Neuronal stem cell (in vitro differentiated cells): ENCODE data around the gene ZNF362. TPM values are rescaled to one million over a fixed set of nuclear protein-coding genes. Genes with fewer than 3 reads are reported as not detected.

Experiments
- DNase-seq: peaks from one replicate; pipeline ENCODE4 v3.0.0-alpha.2; 2013; ENCODE audit warnings: low spot score
- H2AFZ ChIP-seq: one replicate; pipeline ENCODE4 v1.6.1; 2013; ENCODE audit warnings: mild to moderate bottlenecking, low read length, inconsistent platforms
- H2AK5ac ChIP-seq: 2 replicates; pipeline ENCODE4 v1.6.1; 2013; ENCODE audit warnings: low read depth, mild to moderate bottlenecking, inconsistent platforms, low read length, moderate library complexity, mixed read lengths
- H2BK120ac ChIP-seq: 2 replicates; pipeline ENCODE4 v1.6.1; 2013; ENCODE audit warnings: low read depth, mild to moderate bottlenecking, inconsistent platforms, low read length, moderate library complexity, mixed read lengths
- H2BK12ac ChIP-seq: one replicate; pipeline ENCODE4 v1.6.1; 2013; ENCODE audit warnings: low read length, inconsistent platforms
- H2BK15ac ChIP-seq: 2 replicates; pipeline ENCODE4 v1.6.1; 2013; ENCODE audit warnings: mild to moderate bottlenecking, low read length, inconsistent platforms, mixed read lengths
- H2BK5ac ChIP-seq: one replicate; pipeline ENCODE4 v1.6.1; 2013; ENCODE audit warnings: inconsistent platforms, mild to moderate bottlenecking, low read length, moderate library complexity
- H3K14ac ChIP-seq: one replicate; pipeline ENCODE4 v1.6.1; 2013; ENCODE audit warnings: low read length, inconsistent platforms
- H3K18ac ChIP-seq: 2 replicates; pipeline ENCODE4 v1.6.1; 2013; ENCODE audit warnings: low read length, inconsistent platforms
- H3K23ac ChIP-seq: 2 replicates; pipeline ENCODE4 v1.6.1; 2013; ENCODE audit warnings: low read depth, mild to moderate bottlenecking, mixed read lengths, low read length, inconsistent platforms; ENCODE audit not compliant: poor library complexity
- H3K27ac ChIP-seq: replicated peaks from 3 replicates; pipeline ENCODE4 v1.5.1; 2013; ENCODE audit warnings: low read length, inconsistent platforms
- H3K27me3 ChIP-seq, 3 experiments: 2 replicates each; pipeline ENCODE4 v1.6.1; 2013; ENCODE audit warnings: low read length in 3 of 3, mild to moderate bottlenecking in 2 of 3, inconsistent platforms in 1 of 3, low read depth in 1 of 3, mixed read lengths in 1 of 3, moderate library complexity in 1 of 3; ENCODE audit not compliant: control insufficient read depth in 3 of 3, insufficient read depth in 3 of 3
- H3K36me3 ChIP-seq, 2 donors: replicated peaks in 1 of 2; 2 replicates each; pipeline ENCODE4 v1.6.1; 2013; ENCODE audit warnings: low read length in 2 of 2; ENCODE audit not compliant: control insufficient read depth in 2 of 2, insufficient read depth in 2 of 2
- H3K4ac ChIP-seq: 2 replicates; pipeline ENCODE4 v1.6.1; 2013; ENCODE audit warnings: inconsistent platforms, mild to moderate bottlenecking, low read length, moderate library complexity
- H3K4me1 ChIP-seq, 2 donors: 1 replicate in 1 of 2; 2 replicates in 1 of 2; pipeline ENCODE4 v1.6.1; 2013; ENCODE audit warnings: low read length in 2 of 2, low read depth in 1 of 2; ENCODE audit not compliant: control insufficient read depth in 2 of 2, insufficient read depth in 1 of 2
- H3K4me2 ChIP-seq: one replicate; pipeline ENCODE4 v1.6.1; 2013; ENCODE audit warnings: mild to moderate bottlenecking, low read length, inconsistent platforms; ENCODE audit not compliant: insufficient read depth, poor library complexity, severe bottlenecking
- H3K4me3 ChIP-seq, 2 donors: 2 replicates each; pipeline ENCODE4 v1.5.1; 2013; ENCODE audit warnings: low read length in 2 of 2, mild to moderate bottlenecking in 2 of 2, inconsistent platforms in 1 of 2, moderate library complexity in 1 of 2
- H3K79me1 ChIP-seq: one replicate; pipeline ENCODE4 v1.6.1; 2013; ENCODE audit warnings: low read depth, mild to moderate bottlenecking, inconsistent platforms, low read length, moderate library complexity
- H3K9ac ChIP-seq: one replicate; pipeline ENCODE4 v1.6.1; 2013; ENCODE audit warnings: mild to moderate bottlenecking, low read depth, low read length, inconsistent platforms; ENCODE audit not compliant: poor library complexity
- H3K9me3 ChIP-seq, 2 donors: replicated peaks in 1 of 2; 2 replicates each; pipeline versions ENCODE3 to v1.6.1; 2013; ENCODE audit warnings: low read length in 2 of 2, mild to moderate bottlenecking in 2 of 2, inconsistent platforms in 1 of 2, low read depth in 1 of 2, mixed read lengths in 1 of 2, moderate library complexity in 1 of 2; ENCODE audit not compliant: control insufficient read depth in 2 of 2, insufficient read depth in 1 of 2
- H4K8ac ChIP-seq: one replicate; pipeline ENCODE4 v1.6.1; 2013; ENCODE audit warnings: low read depth, mild to moderate bottlenecking, inconsistent platforms, low read length, moderate library complexity
- H4K91ac ChIP-seq: one replicate; pipeline ENCODE4 v1.6.1; 2013; ENCODE audit warnings: low read length, low read depth, mild to moderate bottlenecking, inconsistent platforms; ENCODE audit not compliant: poor library complexity
- WGBS, 2 donors: extraction: QIAGEN DNeasy Blood & Tissue Kit; methylation state at CpG; one replicate each; pipeline ENCODE4 v1.1.7; 2013; ENCODE audit warnings: missing lambda C conversion rate in 2 of 2, mixed read lengths in 1 of 2; ENCODE audit not compliant: insufficient read length in 2 of 2, insufficient replicate concordance in 1 of 2; ENCODE audit errors: extremely low coverage in 2 of 2; 5-methylcytosine and 5-hydroxymethylcytosine counted together
- polyA plus RNA-seq, 2 experiments: library from polyadenylated mRNA; stranded (reverse); fragments of 200-250 nt; gene quantifications; one replicate each; pipeline ENCODE4 v1.2.3, GENCODE V29; 2013

ZNF362 gene, protein sequence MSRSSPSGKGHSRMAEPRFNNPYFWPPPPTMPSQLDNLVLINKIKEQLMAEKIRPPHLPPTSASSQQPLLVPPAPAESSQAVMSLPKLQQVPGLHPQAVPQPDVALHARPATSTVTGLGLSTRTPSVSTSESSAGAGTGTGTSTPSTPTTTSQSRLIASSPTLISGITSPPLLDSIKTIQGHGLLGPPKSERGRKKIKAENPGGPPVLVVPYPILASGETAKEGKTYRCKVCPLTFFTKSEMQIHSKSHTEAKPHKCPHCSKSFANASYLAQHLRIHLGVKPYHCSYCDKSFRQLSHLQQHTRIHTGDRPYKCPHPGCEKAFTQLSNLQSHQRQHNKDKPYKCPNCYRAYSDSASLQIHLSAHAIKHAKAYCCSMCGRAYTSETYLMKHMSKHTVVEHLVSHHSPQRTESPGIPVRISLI
- 42.6 TPM for polyA plus RNA-seq (2013, experiment 1 of 2)
- polyA plus RNA-seq (2013, experiment 2 of 2): 45.2 TPM

GRCh38 chr1:33256471-33257206 lies at the start of gene ZNF362:
TSS of gene ZNF362 (plus strand) at chr1:33256492. CDS start at chr1:33270575, 14,083 bp downstream.
- H3K4me3 ChIP-seq: peak within 1 kb of the TSS; percentile 89
- H2AK5ac ChIP-seq: peak within 1 kb of the TSS; percentile 89
- peak within 1 kb of the TSS; percentile 13 for H3K23ac ChIP-seq
- H3K9ac ChIP-seq: peak within 1 kb of the TSS; percentile 82
- peak within 1 kb of the TSS; percentile 90 for H3K18ac ChIP-seq
- no CpG with 5 or more reads among the region's 88 CpGs for WGBS, 2 donors
- no peak within 1 kb of the TSS for H3K4ac ChIP-seq
- peak within 1 kb of the TSS; percentile 90 for H2AFZ ChIP-seq
- peak within 1 kb of the TSS; percentile 69 for H3K27ac ChIP-seq
- H2BK15ac ChIP-seq: peak within 1 kb of the TSS; percentile 39
- peaks cover 17 to 39% of the 10 kb centered on the region in 2 donors for H3K4me1 ChIP-seq
- H3K36me3 ChIP-seq: peaks cover 3 to 15% of the 10 kb centered on the region in 2 donors
- no peak within 1 kb of the TSS for H2BK12ac ChIP-seq
- H3K4me2 ChIP-seq: peak within 1 kb of the TSS; percentile 68
- no peak within 1 kb of the TSS for H3K14ac ChIP-seq
- H4K8ac ChIP-seq: no peak within 1 kb of the TSS
- H3K9me3 ChIP-seq: no peaks in the 10 kb centered on the region
- no peak within 1 kb of the TSS for H4K91ac ChIP-seq
- peak within 1 kb of the TSS; percentile 83 for H2BK5ac ChIP-seq
- H3K27me3 ChIP-seq: peaks cover 0 to 8% (median 0%) of the 10 kb centered on the region in 3 experiments
- H3K79me1 ChIP-seq: peaks cover 4% of the 10 kb centered on the region
- H2BK120ac ChIP-seq: no peak within 1 kb of the TSS
- no peak for DNase-seq

GRCh38 chr1:33211972-33212371 lies 44.3 kb upstream of the ZNF362 start:
- H2AFZ ChIP-seq: no peak overlapping the region
- H3K9me3 ChIP-seq: peaks cover 0 to 9% of the 10 kb centered on the region in 2 donors
- H2BK15ac ChIP-seq: no peak overlapping the region
- no peaks in the 10 kb centered on the region for H3K79me1 ChIP-seq
- H4K91ac ChIP-seq: no peak overlapping the region
- WGBS, 2 donors: no CpG with 5 or more reads among the region's 3 CpGs
- no peak overlapping the region for H2BK12ac ChIP-seq
- no peak overlapping the region for H3K27ac ChIP-seq
- H3K4ac ChIP-seq: no peak overlapping the region
- no peak overlapping the region for H4K8ac ChIP-seq
- no peaks in the 10 kb centered on the region for H3K36me3 ChIP-seq
- H3K14ac ChIP-seq: no peak overlapping the region
- H3K23ac ChIP-seq: no peak overlapping the region
- no peak overlapping the region for H3K4me2 ChIP-seq
- no peak for DNase-seq
- H3K27me3 ChIP-seq: no peaks in the 10 kb centered on the region
- no peak overlapping the region for H2AK5ac ChIP-seq
- H3K18ac ChIP-seq: no peak overlapping the region
- H2BK5ac ChIP-seq: no peak overlapping the region
- H3K4me3 ChIP-seq: no peak overlapping the region
- no peak overlapping the region for H2BK120ac ChIP-seq
- H3K9ac ChIP-seq: no peak overlapping the region
- H3K4me1 ChIP-seq: no peaks in the 10 kb centered on the region

GRCh38 chr1:33219886-33220661 lies 36.2 kb upstream of the ZNF362 start:
- DNase-seq: no peak
- H3K27me3 ChIP-seq: no peaks in the 10 kb centered on the region
- WGBS, 2 donors: no CpG with 5 or more reads among the region's 7 CpGs

More at GRCh38 chr1:33219886-33220661, 36.2 kb upstream of the ZNF362 start:
- Histone ChIP-seq H3K18ac (no peak overlapping the region), H3K27ac (no peak overlapping the region), H3K4me3 (no peak overlapping the region), H3K9me3 (peaks cover 2 to 6% of the 10 kb centered on the region in 2 donors), H2BK15ac (no peak overlapping the region), H3K4ac (no peak overlapping the region), H3K9ac (no peak overlapping the region), H2AK5ac (peak overlapping the region; percentile 44), H4K8ac (no peak overlapping the region), H4K91ac (no peak overlapping the region), H2BK12ac (peak overlapping the region; percentile 30), H2BK120ac (no peak overlapping the region), H2BK5ac (no peak overlapping the region), H3K4me2 (no peak overlapping the region), H3K79me1 (peaks cover 1% of the 10 kb centered on the region), H3K4me1 (peaks cover 0 to 2% of the 10 kb centered on the region in 2 donors), H3K14ac (no peak overlapping the region), H2AFZ (peak overlapping the region; percentile 1), H3K23ac (no peak overlapping the region), H3K36me3 (no peaks in the 10 kb centered on the region)
